Activated CD4-positive, alpha-beta T cell treated with anti-CD3 and anti-CD28 coated beads, Interleukin-2, Interleukin-4, amounts not matched to agents 100 ng/mL and 50 ng/mL, durations not matched to agents 16 hours and 8 hours (primary cell): Measurements from ENCODE around the gene C21orf58.
"Not testable (repeated sequence)": the region's sequence is repeated elsewhere in the genome, so short reads cannot be mapped to it uniquely, and the experiment has no call there.

ENCODE experiments used
- DNase-seq: peaks from one replicate; pipeline ENCODE4 v3.0.0-alpha.2; 2020; ENCODE audit warnings: low spot score

C21orf58 gene

DNA sequence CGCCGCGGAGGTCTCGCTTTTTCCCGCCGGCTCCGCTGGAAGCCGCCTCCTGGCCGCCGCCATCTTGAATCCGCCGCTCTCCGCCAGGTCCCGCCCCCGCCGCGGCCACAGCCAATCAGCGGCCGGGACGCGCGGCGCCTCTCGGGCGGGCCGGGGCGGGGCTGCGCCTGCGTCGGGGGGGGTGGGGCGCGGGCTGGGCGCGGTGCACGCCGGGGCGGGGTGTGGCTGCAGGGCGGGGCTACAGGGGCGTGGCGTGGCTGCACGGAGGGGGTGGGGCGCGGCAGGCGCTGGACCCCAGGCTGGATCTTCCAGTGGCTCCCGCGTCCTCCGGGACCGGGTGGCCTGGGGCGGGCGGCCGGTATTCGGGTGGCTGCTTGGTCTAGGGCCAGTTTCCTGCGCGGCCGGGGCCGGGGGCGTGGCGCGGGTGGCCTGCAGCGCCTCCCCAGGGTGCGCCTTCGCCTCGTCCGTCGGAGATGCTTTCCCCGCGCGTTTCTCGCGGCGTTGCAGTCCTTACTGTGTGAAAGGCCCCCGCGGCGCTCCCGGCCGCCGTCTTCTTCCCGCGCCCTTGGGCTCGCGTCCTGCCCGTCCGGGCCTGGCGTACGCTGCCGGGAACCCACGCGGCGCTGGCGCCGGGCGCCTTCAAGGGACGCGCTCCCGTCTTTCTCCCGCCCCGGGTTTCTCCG, 861 bp upstream of the C21orf58 start:
- DNase-seq, result peak; percentile 87

GRCh38 chr21:46323227-46323709, 402 bp downstream of the C21orf58 start:
- no peak for DNase-seq

DNA sequence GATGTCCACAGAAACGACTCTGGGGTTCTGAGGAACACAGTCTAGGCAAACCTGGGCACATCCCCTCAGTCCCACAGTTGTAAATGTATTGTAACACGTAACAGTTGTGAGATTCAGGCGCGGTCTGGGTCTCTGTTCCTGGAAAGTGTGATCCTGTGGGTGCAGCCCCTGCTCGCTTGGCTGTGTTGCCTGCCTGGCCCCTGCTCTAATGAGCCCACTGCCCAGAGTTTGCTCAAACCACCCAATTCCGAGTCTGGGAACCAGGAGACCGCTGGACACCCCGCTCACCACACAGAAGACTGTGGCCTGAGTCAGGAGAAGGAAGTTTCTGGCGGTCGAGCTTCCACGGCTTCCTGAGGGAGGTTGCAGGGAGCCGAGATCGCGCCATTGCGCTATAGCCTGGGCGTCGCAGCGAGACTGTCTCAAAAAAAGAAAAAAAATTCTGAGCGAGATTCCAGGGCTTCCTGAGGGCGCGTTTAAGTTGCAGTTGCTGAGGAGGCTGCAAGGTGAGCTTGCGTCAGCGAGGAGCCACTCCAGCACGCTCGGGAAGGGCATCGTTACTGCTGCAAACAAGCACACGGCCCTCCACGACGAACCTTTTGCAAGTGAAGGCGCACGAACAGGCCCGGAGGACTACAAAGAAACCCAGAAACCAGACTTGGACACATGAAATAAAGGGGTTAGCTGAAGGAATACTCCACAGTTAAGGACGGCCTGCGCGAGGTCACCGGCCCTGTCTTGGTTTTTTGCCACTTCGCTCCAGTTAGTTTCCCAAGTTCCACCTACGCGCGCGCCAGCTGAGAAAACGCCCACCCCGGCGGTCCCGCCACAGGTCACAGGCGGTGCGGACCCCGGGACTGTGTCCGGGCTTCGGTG, 1.1 kb downstream of the C21orf58 start:
- no peak for DNase-seq

DNA sequence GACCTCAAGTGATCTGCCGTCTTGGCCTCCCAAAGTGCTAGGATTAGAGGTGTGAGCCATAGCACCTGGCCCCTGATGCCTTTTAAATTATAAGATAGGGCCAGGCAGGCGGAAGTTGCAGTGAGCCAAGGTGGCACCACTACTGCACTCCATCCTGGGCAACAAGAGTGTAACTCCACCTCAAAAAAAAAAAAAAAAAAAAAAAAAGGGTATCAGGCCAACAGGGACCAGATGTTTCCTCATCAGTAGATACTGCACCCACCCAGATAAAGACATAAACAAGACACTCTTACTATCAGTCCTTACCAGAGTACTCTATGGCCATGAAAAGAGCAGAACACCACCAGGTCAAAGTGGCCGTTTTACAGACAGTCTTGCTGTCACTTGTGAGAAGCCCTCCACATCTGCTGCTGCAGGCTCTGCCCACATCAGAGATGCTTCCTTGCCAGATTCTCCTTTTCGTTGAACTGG, 3.3 kb downstream of the C21orf58 start:
- no peak for DNase-seq

DNA sequence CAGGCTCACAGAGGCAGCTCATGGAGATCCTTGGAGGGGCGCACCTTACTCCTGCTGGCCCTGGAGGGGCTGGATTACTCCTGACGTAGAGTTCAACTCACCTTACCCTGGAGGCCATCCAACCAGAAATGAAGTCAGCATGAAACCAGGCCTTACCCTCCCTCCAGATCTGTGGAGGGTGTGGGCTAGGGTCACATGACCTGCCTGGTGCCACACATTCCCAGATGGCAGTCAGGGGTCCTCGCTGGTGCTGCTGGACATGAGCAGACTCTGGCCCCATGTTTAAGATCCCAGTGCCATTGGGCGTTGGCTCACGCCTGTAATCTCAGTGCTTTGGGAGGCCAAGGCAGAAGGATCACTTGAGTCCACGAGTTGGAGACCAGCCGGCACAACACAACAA, 4.5 kb downstream of the C21orf58 start:
- no peak for DNase-seq

DNA sequence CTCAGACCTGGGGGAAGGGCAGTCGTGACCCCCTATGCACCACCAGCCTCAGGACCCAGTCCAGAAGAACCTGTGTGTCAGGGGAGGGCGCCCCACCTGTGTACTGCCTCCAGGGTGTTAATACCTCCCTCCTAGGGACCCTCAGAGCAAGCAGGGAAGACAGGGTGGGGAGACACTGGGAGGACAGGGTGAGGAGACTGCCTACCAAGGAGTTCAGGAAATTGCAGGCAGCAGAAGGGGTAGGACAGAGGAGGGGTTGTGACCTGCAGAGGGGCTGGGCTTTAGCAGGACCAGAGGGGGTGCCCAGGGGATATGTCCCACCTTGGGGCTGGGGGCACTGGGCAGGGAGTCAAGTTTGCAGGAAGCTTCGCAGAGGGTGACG, 5.2 kb downstream of the C21orf58 start:
- DNase-seq, result no peak

DNA sequence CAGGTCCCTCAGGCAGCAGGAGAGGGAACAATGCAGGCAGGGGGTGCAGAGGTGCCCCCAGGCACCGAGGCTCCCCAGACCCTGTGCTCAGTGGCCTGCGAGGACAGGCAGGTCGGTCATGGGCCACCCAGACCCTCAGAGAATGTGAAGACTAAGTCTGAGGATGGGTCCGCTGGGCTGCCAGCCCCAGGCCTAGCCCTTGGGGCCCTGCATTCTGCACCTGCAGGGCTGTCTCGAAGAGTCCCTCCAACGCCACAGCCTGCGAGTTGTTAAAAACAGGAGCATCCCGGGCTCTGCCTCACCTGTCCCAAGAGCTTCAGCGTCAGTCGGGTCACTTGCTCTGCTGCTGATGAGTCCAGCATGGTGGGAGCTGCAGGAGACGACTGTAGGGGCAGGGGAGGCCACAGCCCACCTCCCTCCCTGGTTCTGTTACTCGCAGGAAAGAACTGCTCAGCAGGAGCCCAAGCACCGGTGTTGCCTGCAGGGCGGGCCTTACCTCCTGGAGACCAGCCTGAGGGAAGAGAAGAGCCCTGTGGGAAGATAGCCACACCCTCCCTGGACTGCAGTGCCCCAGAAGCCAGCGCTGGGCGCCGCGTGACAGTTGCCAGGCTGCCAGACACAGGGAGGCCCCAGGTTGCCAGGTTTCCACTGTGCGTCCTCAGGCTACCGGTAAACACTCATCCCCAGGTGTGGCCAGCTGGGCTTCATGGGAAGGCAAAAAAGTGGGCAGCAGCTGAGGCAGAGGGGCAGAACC, 5.8 kb downstream of the C21orf58 start:
- DNase-seq, result no peak

GRCh38 chr21:46316708-46317324, 6.9 kb downstream of the C21orf58 start:
- no peak for DNase-seq

DNA sequence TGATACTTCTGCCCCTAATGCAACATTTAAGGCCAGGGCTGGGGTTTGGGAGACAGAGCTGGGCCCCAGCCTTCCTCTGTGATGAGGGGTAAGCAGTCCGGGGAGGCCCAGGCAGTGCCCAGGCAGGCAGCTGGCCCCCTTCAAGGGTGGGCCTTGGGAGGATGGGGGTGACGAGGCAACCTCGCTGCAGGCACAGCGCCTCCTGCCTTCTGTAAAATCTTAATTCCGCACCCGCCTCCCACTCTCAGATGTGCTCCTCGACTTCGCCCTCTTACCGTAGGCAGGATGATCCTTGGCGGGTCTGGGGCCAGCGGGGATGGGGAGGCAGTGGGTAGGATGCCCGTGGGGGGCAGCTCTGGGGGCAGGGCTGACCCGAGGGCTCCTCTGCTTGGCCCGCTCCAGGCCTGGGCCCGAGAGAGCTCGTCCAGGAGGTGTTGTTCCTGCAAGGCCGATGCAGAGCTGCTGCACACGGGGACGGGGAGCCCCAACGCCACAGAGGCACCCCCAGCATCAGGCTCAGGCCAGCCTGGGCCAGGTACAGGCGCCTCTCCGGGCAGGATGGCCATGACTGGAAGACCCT, 9.1 kb downstream of the C21orf58 start:
- DNase-seq, result no peak

DNA sequence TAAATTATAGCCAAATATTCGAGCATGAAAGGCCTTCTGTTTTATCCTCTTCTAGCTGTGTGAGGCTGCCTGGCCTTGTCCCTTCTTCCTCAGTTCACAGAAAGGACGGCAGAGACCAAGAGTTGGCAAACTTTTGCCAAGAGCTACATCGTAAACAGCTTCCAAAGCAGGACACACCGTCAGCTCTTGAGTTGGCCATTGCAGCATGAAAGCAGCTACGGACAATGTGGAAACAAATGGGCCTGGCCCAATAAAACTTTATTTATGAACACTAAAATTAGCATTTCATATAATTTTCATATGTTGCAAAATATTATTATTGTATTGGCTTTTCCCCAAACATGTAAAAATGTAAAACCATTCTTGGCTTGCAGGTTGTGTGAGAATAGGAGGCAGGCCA, 10.7 kb downstream of the C21orf58 start:
- DNase-seq, result no peak

GRCh38 chr21:46311568-46311967, 12.1 kb downstream of the C21orf58 start:
- DNase-seq, result no peak

GRCh38 chr21:46310260-46310659, 13.4 kb downstream of the C21orf58 start:
- not testable (repeated sequence) for DNase-seq

DNA sequence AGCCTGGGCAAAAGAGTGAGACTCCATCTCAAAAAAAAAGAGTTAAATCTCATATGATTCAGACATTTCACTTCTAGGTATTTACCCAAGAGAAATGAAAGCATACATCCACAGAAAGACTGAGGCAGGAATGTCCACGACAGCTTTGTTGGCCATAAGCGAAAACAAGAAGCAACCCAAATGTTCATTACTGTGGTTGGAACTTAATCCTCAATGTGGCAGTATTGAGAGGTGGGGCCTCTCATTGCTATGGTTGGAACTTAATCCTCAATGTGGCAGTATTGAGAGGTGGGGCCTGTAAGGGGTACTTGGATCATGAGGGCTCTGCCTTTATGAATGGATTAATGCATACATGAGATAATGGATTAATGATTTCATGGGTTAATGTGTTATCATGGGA, 15.2 kb downstream of the C21orf58 start:
- DNase-seq, result no peak

- DNase-seq, result no peak
Measured at GRCh38 chr21:46307625-46308024, 16.0 kb downstream of the C21orf58 start.

- DNase-seq, result no peak
Measured at GRCh38 chr21:46304955-46305354, 18.7 kb downstream of the C21orf58 start.

- DNase-seq, result no peak
Measured at GRCh38 chr21:46304437-46304836, 19.2 kb downstream of the C21orf58 start.

DNA sequence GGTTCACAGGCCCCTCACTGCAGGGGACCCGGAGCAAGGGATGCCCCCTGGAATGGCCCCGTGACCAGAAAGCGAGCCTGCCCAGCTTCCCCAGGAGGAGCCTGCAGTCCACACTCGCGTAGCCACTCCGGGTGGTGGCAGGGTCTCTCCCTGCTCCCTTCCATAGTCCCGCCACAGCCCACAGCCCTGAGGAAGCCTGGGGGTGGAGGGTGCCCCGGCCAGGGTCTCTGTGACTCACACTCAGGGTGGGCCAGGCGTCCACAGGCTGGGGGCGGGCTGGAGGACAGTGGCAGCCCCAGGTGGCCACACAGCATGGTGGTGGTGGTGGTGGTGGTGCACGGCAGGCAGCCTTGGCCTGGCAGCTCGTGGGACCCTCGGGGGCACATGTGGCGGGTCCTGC, 21.9 kb downstream of the C21orf58 start:
- DNase-seq, result no peak

DNA sequence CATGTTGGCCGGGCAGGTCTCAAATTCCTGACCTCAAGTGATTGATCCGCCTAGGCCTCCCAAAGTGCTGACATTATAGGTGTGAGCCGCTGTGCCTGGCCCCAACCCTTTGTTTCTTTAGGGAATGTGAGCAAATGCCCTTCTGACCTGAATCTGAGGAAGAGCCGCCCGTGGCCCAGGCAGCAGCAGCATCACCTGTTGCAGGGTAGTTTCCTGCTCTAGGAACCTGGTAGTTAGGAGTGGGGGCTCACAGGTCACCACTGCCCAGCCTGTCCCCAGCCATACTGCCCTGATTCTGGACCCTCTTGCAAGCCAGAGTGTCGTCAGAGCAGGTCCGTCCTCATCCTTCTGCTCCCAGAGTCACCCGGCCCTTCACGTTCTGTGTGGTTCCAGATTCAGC, 24.5 kb downstream of the C21orf58 start:
- DNase-seq, result no peak

GRCh38 chr21:46297338-46298271, 26.1 kb downstream of the C21orf58 start:
- DNase-seq, result no peak

- peak; percentile 86 for DNase-seq
Measured at GRCh38 chr21:46295996-46296752, 27.5 kb downstream of the C21orf58 start.
